Measurements from ENCODE around the gene FBXO30. TPM values are rescaled to one million over a fixed set of nuclear protein-coding genes. Genes with fewer than 3 reads are reported as not detected.

Gene FBXO30
- total RNA-seq, 1 experiment from 2014 or later: 12.2 TPM

DNA sequence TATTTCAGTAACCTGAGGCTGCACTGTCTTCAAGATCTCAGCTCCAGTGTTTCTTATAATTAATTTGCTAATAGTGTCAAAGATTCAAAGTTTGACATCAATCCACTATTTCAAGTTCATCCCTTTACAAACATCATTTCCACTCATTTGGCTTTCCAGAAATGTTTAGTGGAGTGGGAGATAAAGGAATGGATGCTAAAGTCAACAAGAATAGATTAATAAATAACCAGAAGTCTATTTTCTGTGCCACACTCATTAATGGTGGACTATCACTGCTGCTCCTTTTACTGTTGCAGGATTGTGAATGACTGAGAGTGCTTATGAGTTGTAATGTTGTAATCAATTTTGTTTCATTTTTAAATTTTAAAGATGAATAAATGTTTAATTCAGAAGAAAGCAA, 50.9 kb downstream of the FBXO30 start:
- Histone ChIP-seq H3K4me3 (ENCODE audit: low read depth, low read length, poor library complexity, severe bottlenecking) (no peak overlapping the region), H3K4me1 (ENCODE audit: insufficient read depth, low read length, poor library complexity, severe bottlenecking) (no peaks in the 10 kb centered on the region), H3K27ac (ENCODE audit: low read depth, low read length, poor library complexity, severe bottlenecking) (no peak overlapping the region), H3K9me3 (ENCODE audit: low read depth, low read length, poor library complexity, severe bottlenecking) (no peaks in the 10 kb centered on the region), H3K27me3 (replicated peaks; ENCODE audit: insufficient read depth, low read depth, low read length, poor library complexity) (no peaks in the 10 kb centered on the region), H3K36me3 (ENCODE audit: insufficient read depth, low read length, poor library complexity, severe bottlenecking) (no peaks in the 10 kb centered on the region)
- BruUV-seq (replicated peaks): no TSS peak
- ChIA-PET POLR2A (ENCODE audit: low non-redundant PET) (no interaction called here), CTCF (no interaction called here)
- DNase-seq (ENCODE audit: low spot score): no peak
- intact Hi-C loops (cut with micrococcal nuclease; ENCODE audit: unreplicated experiment): no loop called here
- no peak for TF ChIP-seq EZH2 (IDR thresholded peaks at IDR 0.05; ENCODE audit: borderline replicate concordance, low read depth, low read length, poor library complexity, severe bottlenecking)
- TF ChIP-seq, protein P1, sequence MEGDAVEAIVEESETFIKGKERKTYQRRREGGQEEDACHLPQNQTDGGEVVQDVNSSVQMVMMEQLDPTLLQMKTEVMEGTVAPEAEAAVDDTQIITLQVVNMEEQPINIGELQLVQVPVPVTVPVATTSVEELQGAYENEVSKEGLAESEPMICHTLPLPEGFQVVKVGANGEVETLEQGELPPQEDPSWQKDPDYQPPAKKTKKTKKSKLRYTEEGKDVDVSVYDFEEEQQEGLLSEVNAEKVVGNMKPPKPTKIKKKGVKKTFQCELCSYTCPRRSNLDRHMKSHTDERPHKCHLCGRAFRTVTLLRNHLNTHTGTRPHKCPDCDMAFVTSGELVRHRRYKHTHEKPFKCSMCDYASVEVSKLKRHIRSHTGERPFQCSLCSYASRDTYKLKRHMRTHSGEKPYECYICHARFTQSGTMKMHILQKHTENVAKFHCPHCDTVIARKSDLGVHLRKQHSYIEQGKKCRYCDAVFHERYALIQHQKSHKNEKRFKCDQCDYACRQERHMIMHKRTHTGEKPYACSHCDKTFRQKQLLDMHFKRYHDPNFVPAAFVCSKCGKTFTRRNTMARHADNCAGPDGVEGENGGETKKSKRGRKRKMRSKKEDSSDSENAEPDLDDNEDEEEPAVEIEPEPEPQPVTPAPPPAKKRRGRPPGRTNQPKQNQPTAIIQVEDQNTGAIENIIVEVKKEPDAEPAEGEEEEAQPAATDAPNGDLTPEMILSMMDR (conservative IDR thresholded peaks at IDR 0.05; ENCODE audit: low read depth, low read length): no peak

DNA sequence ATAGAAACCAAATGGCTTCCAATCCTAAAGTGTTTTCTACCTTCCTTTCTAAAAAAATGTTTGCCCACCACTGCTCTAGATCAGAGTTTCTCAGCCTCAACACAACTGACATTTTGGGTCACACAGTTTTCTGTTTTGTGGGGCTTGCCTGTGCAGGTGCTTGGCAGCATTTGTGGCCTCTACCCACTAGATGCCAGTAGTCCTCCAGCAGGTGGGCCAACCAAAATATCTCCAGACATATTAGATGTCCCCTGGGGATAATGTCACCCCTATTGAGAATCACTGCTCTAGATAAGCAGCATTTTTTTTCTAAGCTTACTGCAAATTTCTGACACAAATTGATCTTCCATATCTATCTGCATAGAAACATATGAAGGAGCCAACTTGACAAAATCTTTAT, 53.0 kb downstream of the FBXO30 start:
- Histone ChIP-seq H3K36me3 (ENCODE audit: insufficient read depth, low read length, poor library complexity, severe bottlenecking) (no peaks in the 10 kb centered on the region), H3K27me3 (replicated peaks; ENCODE audit: insufficient read depth, low read depth, low read length, poor library complexity) (no peaks in the 10 kb centered on the region), H3K4me3 (ENCODE audit: low read depth, low read length, poor library complexity, severe bottlenecking) (no peak overlapping the region), H3K27ac (ENCODE audit: low read depth, low read length, poor library complexity, severe bottlenecking) (no peak overlapping the region), H3K4me1 (ENCODE audit: insufficient read depth, low read length, poor library complexity, severe bottlenecking) (peaks cover 8% of the 10 kb centered on the region), H3K9me3 (ENCODE audit: low read depth, low read length, poor library complexity, severe bottlenecking) (no peaks in the 10 kb centered on the region)
- intact Hi-C loops (cut with micrococcal nuclease; ENCODE audit: unreplicated experiment): no loop called here
- ChIA-PET POLR2A (ENCODE audit: low non-redundant PET) (interaction anchor here (0.6 kb wide), 1 partner anchor 183 kb away, joined by 3 read pairs; no protein-coding TSS in a partner anchor), CTCF (no interaction called here)
- DNase-seq (ENCODE audit: low spot score): peak; percentile 16
- BruUV-seq (replicated peaks): no TSS peak
- TF ChIP-seq, protein P1 (conservative IDR thresholded peaks at IDR 0.05; ENCODE audit: low read depth, low read length): peak; percentile 26; the same call in 1 of the 2 replicates
- no peak for TF ChIP-seq EZH2 (IDR thresholded peaks at IDR 0.05; ENCODE audit: borderline replicate concordance, low read depth, low read length, poor library complexity, severe bottlenecking)

DNA sequence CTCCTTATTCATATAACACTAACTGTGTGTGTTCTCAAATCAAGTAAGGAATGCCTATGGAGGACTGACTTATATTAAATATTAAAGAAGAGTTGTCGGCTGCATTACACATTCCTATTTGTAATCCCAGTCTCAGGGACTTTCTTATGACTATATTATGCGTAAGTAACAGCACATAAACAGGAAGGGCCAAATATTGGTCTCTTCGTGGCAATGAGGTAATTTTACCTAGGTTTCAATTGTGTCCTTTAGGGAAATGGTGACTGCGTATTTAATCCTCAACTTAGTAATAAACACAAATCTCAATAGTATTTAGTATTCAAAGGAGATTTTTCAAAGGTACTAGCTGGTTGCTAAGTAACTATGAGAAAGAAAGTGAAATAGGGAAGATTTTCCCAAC, 56.5 kb downstream of the FBXO30 start:
- POLR2A ChIA-PET (ENCODE audit: low non-redundant PET): no interaction called here
- DNase-seq (ENCODE audit: low spot score): no peak
- no peak overlapping the region for H3K4me3 ChIP-seq (ENCODE audit: low read depth, low read length, poor library complexity, severe bottlenecking)
- H3K27ac ChIP-seq (ENCODE audit: low read depth, low read length, poor library complexity, severe bottlenecking): no peak overlapping the region
- peaks cover 19% of the 10 kb centered on the region for H3K4me1 ChIP-seq (ENCODE audit: insufficient read depth, low read length, poor library complexity, severe bottlenecking)
- no peak for TF ChIP-seq EZH2 (IDR thresholded peaks at IDR 0.05; ENCODE audit: borderline replicate concordance, low read depth, low read length, poor library complexity, severe bottlenecking)
- TF ChIP-seq, protein P1 (conservative IDR thresholded peaks at IDR 0.05; ENCODE audit: low read depth, low read length): no peak
- H3K27me3 ChIP-seq (replicated peaks; ENCODE audit: insufficient read depth, low read depth, low read length, poor library complexity): no peaks in the 10 kb centered on the region
- intact Hi-C loops (cut with micrococcal nuclease; ENCODE audit: unreplicated experiment): no loop called here
- no TSS peak for BruUV-seq (replicated peaks)
- H3K36me3 ChIP-seq (ENCODE audit: insufficient read depth, low read length, poor library complexity, severe bottlenecking): no peaks in the 10 kb centered on the region
- CTCF ChIA-PET: no interaction called here
- no peaks in the 10 kb centered on the region for H3K9me3 ChIP-seq (ENCODE audit: low read depth, low read length, poor library complexity, severe bottlenecking)

All from A673 (cell line).